Activated B cell treated with CpG ODN at 0.5 μM for 24 hours (primary cell): ENCODE data around the gene CCDC102B. TPM values are rescaled to one million over a fixed set of nuclear protein-coding genes. Genes with fewer than 3 reads are reported as not detected.

ENCODE experiments used
- ATAC-seq: fragments of 200-7000 bp; cut with Tn5 transposase; one replicate; pipeline ENCODE4 v1.10.0; 2021; ENCODE audit warnings: low read depth, mild to moderate bottlenecking, moderate library complexity
- CTCF ChIA-PET: fragments of 350-600 bp; sonication (Branson Sonifier 250); formaldehyde crosslinking; loops from one replicate; lab custom pipeline; 2021; ENCODE audit warnings: antibody characterized with exemption; lab: Charles Lee
- POLR2A ChIA-PET: fragments of 350-600 bp; sonication (Branson Sonifier 250); formaldehyde crosslinking; loops from one replicate; lab custom pipeline; 2021; ENCODE audit warnings: antibody characterized with exemption; lab: Charles Lee
- DNase-seq: peaks from one replicate; pipeline ENCODE4 v3.0.0; 2022
- H3K27ac Mint-ChIP-seq: one replicate; pipeline ENCODE4 v1.8.0; 2020; ENCODE audit warnings: mixed read lengths
- H3K27me3 Mint-ChIP-seq: one replicate; pipeline ENCODE4 v1.8.0; 2021; ENCODE audit warnings: mixed read lengths
- H3K36me3 Mint-ChIP-seq: one replicate; pipeline ENCODE4 v1.8.0; 2021; ENCODE audit warnings: low read depth, mixed read lengths
- H3K4me1 Mint-ChIP-seq: one replicate; pipeline ENCODE4 v1.8.0; 2021; ENCODE audit warnings: mixed read lengths
- H3K4me3 Mint-ChIP-seq: one replicate; pipeline ENCODE4 v1.8.0; 2020; ENCODE audit warnings: mild to moderate bottlenecking, mixed read lengths
- H3K9me3 Mint-ChIP-seq: one replicate; pipeline ENCODE4 v1.8.0; 2020; ENCODE audit warnings: mixed read lengths
- CTCF ChIP-seq: fragments of 200-600 bp; IDR thresholded peaks from one replicate; pipeline ENCODE4 v1.8.0; 2022; ENCODE audit warnings: antibody characterized with exemption, mild to moderate bottlenecking
- intact Hi-C: fragments of 100-400 bp; cut with micrococcal nuclease; formaldehyde crosslinking; loops from one replicate; pipeline ENCODE4 v1.15.1; 2024
- total RNA-seq: library from RNA; stranded (reverse); gene quantifications from 2 replicates; pipeline ENCODE4 v1.2.3, GENCODE V29; 2022

Gene CCDC102B
- total RNA-seq, 1 donor from 2014 or later: 1.8 TPM

- Mint-ChIP-seq H3K4me1 (no peaks in the 10 kb centered on the region), H3K27ac (no peak overlapping the region), H3K27me3 (no peaks in the 10 kb centered on the region), H3K4me3 (no peak overlapping the region), H3K9me3 (peaks cover 8% of the 10 kb centered on the region), H3K36me3 (no peaks in the 10 kb centered on the region)
- POLR2A ChIA-PET: no interaction called here
- intact Hi-C loops: no loop called here
- ATAC-seq (no peak), DNase-seq (no peak)
- CTCF ChIA-PET: no interaction called here
- TF ChIP-seq CTCF: no peak
These were observed 193.4 kb downstream of the CCDC102B start for GRCh38 chr18:68991286-68991685.

GRCh38 chr18:68992719-68993482 lies 195.0 kb downstream of the CCDC102B start:
- TF ChIP-seq CTCF: no peak
- no peak for ATAC-seq
- Mint-ChIP-seq H3K9me3 (peaks cover 8% of the 10 kb centered on the region), H3K36me3 (no peaks in the 10 kb centered on the region), H3K4me1 (no peaks in the 10 kb centered on the region), H3K27me3 (no peaks in the 10 kb centered on the region), H3K4me3 (no peak overlapping the region), H3K27ac (no peak overlapping the region)
- ChIA-PET POLR2A (no interaction called here), CTCF (no interaction called here)
- intact Hi-C loops: no loop called here
- no peak for DNase-seq

GRCh38 chr18:68995675-68996074 lies 197.8 kb downstream of the CCDC102B start:
- intact Hi-C loops: no loop called here
- H3K4me3 Mint-ChIP-seq: no peak overlapping the region
- no peak for TF ChIP-seq CTCF

GRCh38 chr18:68997845-68998244 lies 200.0 kb downstream of the CCDC102B start:
- no peaks in the 10 kb centered on the region for H3K4me1 Mint-ChIP-seq
- H3K9me3 Mint-ChIP-seq: peaks cover 10% of the 10 kb centered on the region
- H3K4me3 Mint-ChIP-seq: no peak overlapping the region
- H3K27ac Mint-ChIP-seq: no peak overlapping the region
- H3K36me3 Mint-ChIP-seq: no peaks in the 10 kb centered on the region
- no peak for ATAC-seq
- intact Hi-C loops: no loop called here
- ChIA-PET CTCF (no interaction called here), POLR2A (no interaction called here)
- DNase-seq: no peak
- no peak for TF ChIP-seq CTCF
- H3K27me3 Mint-ChIP-seq: no peaks in the 10 kb centered on the region

More at GRCh38 chr18:68995675-68996074, 197.8 kb downstream of the CCDC102B start:
- no peak overlapping the region for H3K27ac Mint-ChIP-seq
- H3K9me3 Mint-ChIP-seq: peaks cover 8% of the 10 kb centered on the region
- CTCF ChIA-PET: no interaction called here
- H3K4me1 Mint-ChIP-seq: no peaks in the 10 kb centered on the region
- no peak for DNase-seq
- H3K27me3 Mint-ChIP-seq: no peaks in the 10 kb centered on the region
- POLR2A ChIA-PET: no interaction called here
- H3K36me3 Mint-ChIP-seq: no peaks in the 10 kb centered on the region
- ATAC-seq: no peak

- no peak for ATAC-seq
- H3K4me3 Mint-ChIP-seq: no peak overlapping the region
- no peak for TF ChIP-seq CTCF
- H3K9me3 Mint-ChIP-seq: peaks cover 5% of the 10 kb centered on the region
- no peaks in the 10 kb centered on the region for H3K36me3 Mint-ChIP-seq
- no peak overlapping the region for H3K27ac Mint-ChIP-seq
- intact Hi-C loops: no loop called here
- no peak for DNase-seq
- H3K4me1 Mint-ChIP-seq: no peaks in the 10 kb centered on the region
- H3K27me3 Mint-ChIP-seq: no peaks in the 10 kb centered on the region
- ChIA-PET CTCF (no interaction called here), POLR2A (no interaction called here)
These were observed 202.5 kb downstream of the CCDC102B start for GRCh38 chr18:69000366-69000765.
